IMR-90 (cell line): ENCODE measurements around the gene PIK3CA. TPM values are rescaled to one million over a fixed set of nuclear protein-coding genes. Genes with fewer than 3 reads are reported as not detected.

Experiments used
- ATAC-seq: fragments of 200-7000 bp; cut with Tn5 transposase; 2 replicates; pipeline ENCODE4 v1.9.1; 2020; ENCODE audit warnings: low read depth, mild to moderate bottlenecking, moderate library complexity
- BruUV-seq: library from RNA; stranded (reverse); fragments of 400-500 nt; replicated peaks from 2 replicates; lab custom pipeline; 2021; lab: Mats Ljungman, UMichigan
- CTCF ChIA-PET: fragments of 300-600 bp; formaldehyde crosslinking; extraction: SDS; loops from one replicate; lab custom pipeline; 2021; ENCODE audit warnings: antibody characterized with exemption; lab: Yijun Ruan, JAX
- POLR2A ChIA-PET: fragments of 300-600 bp; sonication (Branson Sonifier 250); formaldehyde crosslinking; loops from one replicate; lab custom pipeline; 2022; ENCODE audit warnings: antibody characterized with exemption; ENCODE audit not compliant: unreplicated experiment; lab: Charles Lee
- DNase-seq: peaks from one replicate; pipeline ENCODE4 v3.0.0; 2013
- H2AFZ ChIP-seq: replicated peaks from 2 replicates; pipeline ENCODE3; 2013; ENCODE audit warnings: low read length, mild to moderate bottlenecking; ENCODE audit not compliant: poor library complexity
- H2AK5ac ChIP-seq: 2 replicates; pipeline ENCODE4 v1.6.1; 2013; ENCODE audit warnings: low read depth, low read length, inconsistent platforms
- H2AK9ac ChIP-seq: replicated peaks from 2 replicates; pipeline ENCODE3; 2013; ENCODE audit warnings: mild to moderate bottlenecking, low read depth, low read length, moderate library complexity; ENCODE audit not compliant: poor library complexity
- H2BK120ac ChIP-seq: 2 replicates; pipeline ENCODE4 v1.6.1; 2013; ENCODE audit warnings: low read depth, low read length, inconsistent platforms
- H2BK15ac ChIP-seq: 3 replicates; pipeline ENCODE4 v1.6.1; 2013; ENCODE audit warnings: low read depth, low read length, inconsistent platforms
- H2BK20ac ChIP-seq: 2 replicates; pipeline ENCODE4 v1.6.1; 2013; ENCODE audit warnings: low read depth, mild to moderate bottlenecking, inconsistent platforms, low read length, moderate library complexity
- H2BK5ac ChIP-seq: 2 replicates; pipeline ENCODE4 v1.6.1; 2013; ENCODE audit warnings: mild to moderate bottlenecking, low read depth, low read length, inconsistent platforms; ENCODE audit not compliant: poor library complexity, severe bottlenecking
- H3K14ac ChIP-seq: replicated peaks from 2 replicates; pipeline ENCODE4 v1.6.1; 2013; ENCODE audit warnings: low read depth, low read length, inconsistent platforms
- H3K18ac ChIP-seq: 2 replicates; pipeline ENCODE4 v1.6.1; 2013; ENCODE audit warnings: low read depth, low read length, control low read depth
- H3K23ac ChIP-seq: 2 replicates; pipeline ENCODE4 v1.6.1; 2013; ENCODE audit warnings: low read depth, low read length, inconsistent platforms
- H3K27ac ChIP-seq: 2 replicates; pipeline ENCODE4 v1.5.1; 2013; ENCODE audit warnings: mild to moderate bottlenecking, control low read depth, low read length; ENCODE audit not compliant: insufficient read depth
- H3K27me3 ChIP-seq: 2 replicates; pipeline ENCODE4 v1.6.1; 2013; ENCODE audit warnings: low read length; ENCODE audit not compliant: control insufficient read depth, insufficient read depth
- H3K36me3 ChIP-seq: 2 replicates; pipeline ENCODE4 v1.6.1; 2013; ENCODE audit warnings: low read length, mixed read lengths; ENCODE audit not compliant: control insufficient read depth, insufficient read depth
- H3K4ac ChIP-seq: 2 replicates; pipeline ENCODE4 v1.6.1; 2013; ENCODE audit warnings: low read depth, low read length, inconsistent platforms
- H3K4me1 ChIP-seq: 2 replicates; pipeline ENCODE4 v1.6.1; 2013; ENCODE audit warnings: low read length, mixed read lengths; ENCODE audit not compliant: control insufficient read depth, insufficient read depth
- H3K4me2 ChIP-seq: 2 replicates; pipeline ENCODE4 v1.6.1; 2013; ENCODE audit warnings: low read depth, mild to moderate bottlenecking, control low read depth, low read length, moderate library complexity
- H3K4me3 ChIP-seq: 2 replicates; pipeline ENCODE4 v1.5.1; 2013; ENCODE audit warnings: low read depth, mild to moderate bottlenecking, control low read depth, low read length, moderate library complexity; ENCODE audit not compliant: insufficient read depth
- H3K56ac ChIP-seq: 2 replicates; pipeline ENCODE4 v1.6.1; 2013; ENCODE audit warnings: low read length, inconsistent platforms; ENCODE audit not compliant: insufficient read depth; ENCODE audit errors: extremely low read depth
- H3K79me1 ChIP-seq, 2 experiments: 2 replicates each; pipeline ENCODE4 v1.6.1; 2013; ENCODE audit warnings: low read length in 2 of 2, inconsistent platforms in 1 of 2, low read depth in 1 of 2
- H3K9ac ChIP-seq: 2 replicates; pipeline ENCODE4 v1.6.1; 2013; ENCODE audit warnings: low read depth, low read length, control low read depth
- H3K9me1 ChIP-seq: 2 replicates; pipeline ENCODE4 v1.6.1; 2013; ENCODE audit warnings: low read length, inconsistent platforms; ENCODE audit not compliant: insufficient read depth
- H3K9me3 ChIP-seq: 2 replicates; pipeline ENCODE4 v1.6.1; 2013; ENCODE audit warnings: low read length; ENCODE audit not compliant: control insufficient read depth, insufficient read depth
- H4K20me1 ChIP-seq: 2 replicates; pipeline ENCODE4 v1.6.1; 2013; ENCODE audit warnings: low read length, inconsistent platforms; ENCODE audit not compliant: insufficient read depth
- H4K5ac ChIP-seq: 2 replicates; pipeline ENCODE4 v1.6.1; 2013; ENCODE audit warnings: mild to moderate bottlenecking, low read depth, low read length, control low read depth
- H4K8ac ChIP-seq, 2 experiments: 2 replicates each; pipeline ENCODE4 v1.6.1; 2013; ENCODE audit warnings: low read depth in 2 of 2, low read length in 2 of 2, control low read depth in 1 of 2, inconsistent platforms in 1 of 2
- H4K91ac ChIP-seq: 2 replicates; pipeline ENCODE4 v1.6.1; 2013; ENCODE audit warnings: low read depth, low read length, inconsistent platforms; ENCODE audit not compliant: insufficient read depth
- BHLHE40 ChIP-seq: fragments of 150-350 bp; IDR thresholded peaks from 2 replicates; pipeline ENCODE4 v1.6.1; 2016; ENCODE audit warnings: mild to moderate bottlenecking, low read depth, low read length
- CHD1 ChIP-seq: IDR thresholded peaks from 2 replicates; pipeline ENCODE4 v1.6.1; 2012; ENCODE audit warnings: low read depth, low read length, improper control_type of control experiment
- ELK1 ChIP-seq: fragments of 150-350 bp; IDR thresholded peaks from 2 replicates; pipeline ENCODE4 v1.6.1; 2016; ENCODE audit warnings: low read depth, mild to moderate bottlenecking, low read length, moderate library complexity, borderline replicate concordance
- FOS ChIP-seq: fragments of 150-350 bp; IDR thresholded peaks from 2 replicates; pipeline ENCODE4 v1.6.1; 2016; ENCODE audit warnings: low read depth, low read length
- MAFK ChIP-seq: IDR thresholded peaks from 2 replicates; pipeline ENCODE4 v1.6.1; 2012; ENCODE audit warnings: low read depth, low read length, improper control_type of control experiment
- MAZ ChIP-seq: IDR thresholded peaks from 2 replicates; pipeline ENCODE4 v1.6.1; 2012; ENCODE audit warnings: low read depth, mild to moderate bottlenecking, low read length, improper control_type of control experiment, moderate library complexity, borderline replicate concordance
- MXI1 ChIP-seq: IDR thresholded peaks from 2 replicates; pipeline ENCODE4 v1.6.1; 2012; ENCODE audit warnings: low read depth, mild to moderate bottlenecking, low read length, moderate library complexity, borderline replicate concordance
- POLR2A ChIP-seq: IDR thresholded peaks from 2 replicates; pipeline ENCODE4 v1.6.1; 2012; ENCODE audit warnings: mild to moderate bottlenecking, low read depth, low read length
- RAD21 ChIP-seq: IDR thresholded peaks from 2 replicates; pipeline ENCODE4 v1.6.1; 2012; ENCODE audit warnings: low read length, improper control_type of control experiment
- USF2 ChIP-seq: fragments of 150-350 bp; IDR thresholded peaks from 2 replicates; pipeline ENCODE4 v1.6.1; 2017; ENCODE audit warnings: mild to moderate bottlenecking, antibody characterized with exemption, low read length, low read depth
- WGBS, 2 experiments: methylation state at CpG; one replicate each; pipeline versions ENCODE4 v1.1.5 to v1.1.7; 2013; ENCODE audit warnings: missing lambda C conversion rate in 2 of 2; ENCODE audit not compliant: insufficient read length in 1 of 2; ENCODE audit errors: extremely low coverage in 2 of 2; 5-methylcytosine and 5-hydroxymethylcytosine counted together
- dilution Hi-C: fragments of 300-500 bp; cut with HindIII; formaldehyde crosslinking; loops from one replicate; pipeline ENCODE4 v1.14.3; 2018; ENCODE audit warnings: low sequenced_read_pairs; ENCODE audit not compliant: unreplicated experiment
- in situ Hi-C: fragments of 300-500 bp; cut with MboI; formaldehyde crosslinking; loops from 3 replicates; pipeline ENCODE4 v1.14.3; 2019; ENCODE audit warnings: low sequenced_read_pairs, inconsistent platforms, mixed read lengths
- intact Hi-C: fragments of 100-400 bp; cut with micrococcal nuclease; formaldehyde crosslinking; loops from 2 replicates; pipeline ENCODE4 v1.10.0; 2022
- polyA plus RNA-seq, 3 experiments: library from polyadenylated mRNA; depleted of rRNA; stranded (reverse); fragments of >200 nt; gene quantifications; 2 replicates each; pipeline ENCODE4 v1.2.3, GENCODE V29; 2012; ENCODE audit warnings: low replicate concordance in 1 of 3
- total RNA-seq: library from RNA; depleted of rRNA; stranded (reverse); fragments of >200 nt; gene quantifications from 2 replicates; pipeline ENCODE4 v1.2.3, GENCODE V29; 2012

Gene PIK3CA
- total and polyA plus RNA-seq, 2 of the 4 experiments (the other 2 are of a cell fraction) = 5.7 to 22.4 TPM

GRCh38 chr3:179244878-179245277 is 96.7 kb downstream of the PIK3CA start:
- CTCF ChIA-PET = no interaction called here
- no CpG with 5 or more reads among the region's 1 CpG for whole genome bisulfite sequencing, 2 experiments

More at GRCh38 chr3:179244878-179245277, 96.7 kb downstream of the PIK3CA start:
- Histone ChIP-seq H4K8ac (0 out of 4 replicates have a peak overlapping the region, but pooled peaks of 1 of the 2 experiments have one; percentile 19), H2BK15ac (no peak overlapping the region), H4K5ac (no peak overlapping the region), H3K9me1 (peaks cover 3% of the 10 kb centered on the region; the same call in 1 of the 2 replicates), H3K4me1 (peaks cover 4% of the 10 kb centered on the region; the same call in 1 of the 2 replicates), H2BK120ac (no peak overlapping the region), H3K9me3 (no peaks in the 10 kb centered on the region), H2BK5ac (peak overlapping the region; percentile 46), H3K4me2 (no peak overlapping the region), H4K91ac (no peak overlapping the region), H3K9ac (no peak overlapping the region), H2BK20ac (peak overlapping the region; percentile 27; the same call in 1 of the 2 replicates), H3K79me1 (no peaks in the 10 kb centered on the region), H2AFZ (peak overlapping the region; percentile 33), H3K18ac (peak overlapping the region; percentile 56; the same call in 1 of the 2 replicates), H3K27ac (no peak overlapping the region), H3K36me3 (no peaks in the 10 kb centered on the region), H3K56ac (no peak overlapping the region), H3K4ac (no peak overlapping the region), H3K27me3 (no peaks in the 10 kb centered on the region), H4K20me1 (no peaks in the 10 kb centered on the region), H2AK5ac (no peak overlapping the region; the same call in 1 of the 2 replicates), H2AK9ac (no peak overlapping the region), H3K4me3 (no peak overlapping the region), H3K14ac (no peak overlapping the region), H3K23ac (no peak overlapping the region)
- intact Hi-C loops = no loop called here
- dilution Hi-C loops = no loop called here
- ATAC-seq = peak; percentile 87
- peak; percentile 63 for DNase-seq
- POLR2A ChIA-PET = no interaction called here
- no TSS peak for BruUV-seq
- in situ Hi-C loops = no loop called here
- TF ChIP-seq MAZ (no peak), BHLHE40 (no peak), CHD1 (no peak), MAFK (no peak), RAD21 (no peak), POLR2A (no peak), ELK1 (no peak), FOS (no peak), USF2 (no peak), MXI1 (no peak)
